Endothelial cell of umbilical vein (primary cell): ENCODE measurements around the gene KRTAP10-6. TPM values are rescaled to one million over a fixed set of nuclear protein-coding genes. Genes with fewer than 3 reads are reported as not detected.
"Not testable (repeated sequence)": the region's sequence is repeated elsewhere in the genome, so short reads cannot be mapped to it uniquely, and the experiment has no call there.

Source experiments
- BruUV-seq: library from RNA; stranded (reverse); fragments of 400-500 nt; replicated peaks from 2 replicates; lab custom pipeline; 2021; lab: Mats Ljungman, UMichigan
- CTCF ChIA-PET: fragments of 300-600, 350-600 bp; sonication (Branson Sonifier 250); formaldehyde crosslinking; loops from one replicate; lab custom pipeline; 2021; ENCODE audit warnings: antibody characterized with exemption, inconsistent platforms; lab: Charles Lee
- POLR2A ChIA-PET: fragments of 300-600, 350-600 bp; sonication (Branson Sonifier 250); formaldehyde crosslinking; loops from one replicate; lab custom pipeline; 2021; ENCODE audit warnings: antibody characterized with exemption, inconsistent platforms; lab: Charles Lee
- DNase-seq: peaks from one replicate; pipeline ENCODE4 v3.0.0-alpha.2; 2011; ENCODE audit warnings: low read depth, low spot score
- FAIRE-seq: peaks from 2 replicates; lab custom pipeline; 2011; peaks lifted over from hg19 to GRCh38; lab: Jason Lieb, UNC
- H2AFZ ChIP-seq: 2 replicates; pipeline ENCODE4 v1.6.0; 2012; ENCODE audit warnings: low read depth, low read length, control low read depth, inconsistent platforms
- H3K27ac ChIP-seq: 2 replicates; pipeline ENCODE4 v1.5.1; 2011; ENCODE audit warnings: low read depth, mild to moderate bottlenecking, control low read depth, low read length, moderate library complexity; ENCODE audit not compliant: insufficient read depth
- H3K27me3 ChIP-seq, 2 experiments: 2 replicates each; pipeline versions ENCODE4 v1.6.0 to v1.6.1; 2011; ENCODE audit warnings: low read length in 2 of 2, mixed read lengths in 1 of 2; ENCODE audit not compliant: control insufficient read depth in 2 of 2, insufficient read depth in 2 of 2
- H3K36me3 ChIP-seq, 2 experiments: 2 replicates in 1 of 2; 3 replicates in 1 of 2; pipeline ENCODE4 v1.5.1; 2011; ENCODE audit warnings: low read length in 2 of 2, mild to moderate bottlenecking in 1 of 2, moderate library complexity in 1 of 2; ENCODE audit not compliant: control insufficient read depth in 2 of 2, insufficient read depth in 2 of 2; ENCODE audit errors: extremely low read depth in 1 of 2
- H3K4me1 ChIP-seq: 3 replicates; pipeline ENCODE4 v1.5.1; 2011; ENCODE audit warnings: mild to moderate bottlenecking, low read length; ENCODE audit not compliant: control insufficient read depth, insufficient read depth; ENCODE audit errors: extremely low read depth
- H3K4me2 ChIP-seq: 2 replicates; pipeline ENCODE4 v1.6.1; 2011; ENCODE audit warnings: low read length, control low read depth, mixed read lengths; ENCODE audit not compliant: insufficient read depth
- H3K4me3 ChIP-seq, 3 experiments: fragments of 200-600 bp in 1 of 3; sonication (generic), shearing (Covaris generic) in 1 of 3; replicated peaks in 1 of 3; 2 replicates each; pipeline ENCODE4 v1.5.1; 2011 to 2016; ENCODE audit warnings: control low read depth in 3 of 3, low read length in 3 of 3, mild to moderate bottlenecking in 2 of 3, inconsistent platforms in 1 of 3, low read depth in 1 of 3, moderate library complexity in 1 of 3; ENCODE audit not compliant: insufficient read depth in 1 of 3
- H3K79me2 ChIP-seq: 2 replicates; pipeline ENCODE4 v1.6.0; 2012; ENCODE audit warnings: low read length, inconsistent platforms; ENCODE audit not compliant: control insufficient read depth, insufficient read depth
- H3K9ac ChIP-seq: replicated peaks from 2 replicates; pipeline ENCODE3; 2011; ENCODE audit warnings: low read length, control low read depth; ENCODE audit not compliant: insufficient read depth; ENCODE audit errors: extremely low read depth
- H3K9me1 ChIP-seq: replicated peaks from 3 replicates; pipeline ENCODE4 v1.6.0; 2011; ENCODE audit warnings: mild to moderate bottlenecking, low read length; ENCODE audit not compliant: control insufficient read depth, insufficient read depth; ENCODE audit errors: extremely low read depth
- H3K9me3 ChIP-seq: replicated peaks from 2 replicates; pipeline ENCODE4 v1.5.1; 2012; ENCODE audit warnings: low read length, inconsistent platforms; ENCODE audit not compliant: control insufficient read depth, insufficient read depth
- H4K20me1 ChIP-seq: replicated peaks from 2 replicates; pipeline ENCODE3; 2011; ENCODE audit warnings: mild to moderate bottlenecking, low read length; ENCODE audit not compliant: control insufficient read depth, insufficient read depth; ENCODE audit errors: extremely low read depth
- EZH2 ChIP-seq: IDR thresholded peaks from 2 replicates; pipeline ENCODE4 v1.6.1; 2012; ENCODE audit warnings: borderline replicate concordance, low read depth, mild to moderate bottlenecking, moderate library complexity, low read length, inconsistent platforms; ENCODE audit not compliant: severe bottlenecking
- FOS ChIP-seq: IDR thresholded peaks from 2 replicates; pipeline ENCODE4 v1.6.1; 2011; ENCODE audit warnings: mild to moderate bottlenecking, low read length, moderate library complexity, borderline replicate concordance; ENCODE audit not compliant: insufficient read depth
- GATA2 ChIP-seq: IDR thresholded peaks from 2 replicates; pipeline ENCODE4 v1.7.0; 2011; ENCODE audit warnings: low read depth, mild to moderate bottlenecking, moderate library complexity, mixed read lengths, low read length; ENCODE audit not compliant: insufficient read length, insufficient read depth
- JUN ChIP-seq: IDR thresholded peaks from 2 replicates; pipeline ENCODE4 v1.6.1; 2011; ENCODE audit warnings: borderline replicate concordance, low read depth; ENCODE audit not compliant: insufficient read length, insufficient read depth
- MYC ChIP-seq: IDR thresholded peaks from one replicate; pipeline ENCODE4 v1.6.1; 2011; ENCODE audit warnings: mild to moderate bottlenecking, low read depth, low read length
- POLR2A ChIP-seq: IDR thresholded peaks from 2 replicates; pipeline ENCODE4 v1.6.1; 2012; ENCODE audit warnings: low read depth, mild to moderate bottlenecking, control low read depth, low read length
- POLR2AphosphoS5 ChIP-seq: IDR thresholded peaks from 2 replicates; pipeline ENCODE4 v1.6.1; 2012; ENCODE audit warnings: low read depth, mild to moderate bottlenecking, control low read depth, low read length, moderate library complexity; ENCODE audit not compliant: insufficient read depth
- dilution Hi-C: fragments of 300-500 bp; cut with MboI; formaldehyde crosslinking; loops from one replicate; pipeline ENCODE4 v1.15.0; 2019; ENCODE audit warnings: low sequenced_read_pairs; ENCODE audit not compliant: extremely low pct_ligation_motif_present
- intact Hi-C: fragments of 100-400 bp; cut with micrococcal nuclease; formaldehyde crosslinking; loops from one replicate; pipeline ENCODE4 v1.10.0; 2022
- polyA plus RNA-seq, 4 experiments: library from polyadenylated mRNA; depleted of rRNA in 3 of 4; stranded (reverse) in 3 of 4; unstranded in 1 of 4; fragments of >200 nt; gene quantifications; 2 replicates each; pipeline versions ENCODE4 v1.2.1 to v1.2.3, GENCODE V29; 2011 to 2012; ENCODE audit warnings: missing spikeins in 1 of 4
- total RNA-seq: library from RNA; stranded (reverse); gene quantifications from 2 replicates; pipeline ENCODE4 v1.2.3, GENCODE V29; 2021
- TF ChIP-seq, protein P1 (sequence below), 2 donors: IDR thresholded peaks; 1 replicate in 1 of 2; 2 replicates in 1 of 2; pipeline ENCODE4 v1.5.1; 2011; ENCODE audit warnings: low read length in 2 of 2, mild to moderate bottlenecking in 2 of 2, moderate library complexity in 2 of 2, control low read depth in 1 of 2, inconsistent platforms in 1 of 2, low read depth in 1 of 2; ENCODE audit not compliant: insufficient read depth in 1 of 2; ENCODE audit errors: extremely low read depth in 1 of 2
- TF ChIP-seq, protein P2 (sequence below): IDR thresholded peaks from 2 replicates; pipeline ENCODE4 v1.6.1; 2011; ENCODE audit not compliant: insufficient read depth, insufficient read length

KRTAP10-6 gene
- total and polyA plus RNA-seq, 2 donors (not counting 3 experiments of a cell fraction or from before 2014, with no cell fraction given), result not detected

DNA sequence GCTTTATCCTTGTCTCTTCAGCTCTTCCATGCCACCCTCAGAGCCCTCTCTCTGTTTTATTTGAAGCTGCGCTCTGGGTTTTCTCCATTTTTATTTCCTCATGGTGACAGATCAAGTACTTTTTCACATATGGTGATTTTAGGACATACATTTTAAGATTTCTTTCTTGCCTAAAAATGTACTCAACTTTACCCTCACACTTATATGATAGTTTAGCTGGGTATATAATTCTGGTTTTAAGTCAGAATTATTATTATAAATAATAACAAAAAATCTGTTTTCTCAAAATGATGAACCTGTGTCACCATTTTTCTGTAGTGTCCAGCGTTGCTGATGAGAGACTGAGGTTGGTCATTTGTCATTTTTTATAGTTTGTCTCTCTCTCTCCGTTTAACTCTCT is 11.1 kb downstream of the KRTAP10-6 start:
- Histone ChIP-seq H3K36me3 (no peaks in the 10 kb centered on the region), H3K4me3 (no peak overlapping the region), H3K9me3 (no peaks in the 10 kb centered on the region), H2AFZ (no peak overlapping the region), H3K4me1 (no peaks in the 10 kb centered on the region), H3K27me3 (peaks cover 3 to 8% of the 10 kb centered on the region in 2 experiments), H3K9me1 (no peaks in the 10 kb centered on the region), H3K79me2 (no peaks in the 10 kb centered on the region), H3K27ac (no peak overlapping the region), H3K4me2 (no peak overlapping the region), H3K9ac (no peak overlapping the region), H4K20me1 (no peaks in the 10 kb centered on the region)
- POLR2A ChIA-PET, result no interaction called here
- FAIRE-seq, result no peak
- intact Hi-C loops, result no loop called here
- CTCF ChIA-PET, result no interaction called here
- no peak for DNase-seq
- dilution Hi-C loops, result no loop called here
- TF ChIP-seq, protein P1, sequence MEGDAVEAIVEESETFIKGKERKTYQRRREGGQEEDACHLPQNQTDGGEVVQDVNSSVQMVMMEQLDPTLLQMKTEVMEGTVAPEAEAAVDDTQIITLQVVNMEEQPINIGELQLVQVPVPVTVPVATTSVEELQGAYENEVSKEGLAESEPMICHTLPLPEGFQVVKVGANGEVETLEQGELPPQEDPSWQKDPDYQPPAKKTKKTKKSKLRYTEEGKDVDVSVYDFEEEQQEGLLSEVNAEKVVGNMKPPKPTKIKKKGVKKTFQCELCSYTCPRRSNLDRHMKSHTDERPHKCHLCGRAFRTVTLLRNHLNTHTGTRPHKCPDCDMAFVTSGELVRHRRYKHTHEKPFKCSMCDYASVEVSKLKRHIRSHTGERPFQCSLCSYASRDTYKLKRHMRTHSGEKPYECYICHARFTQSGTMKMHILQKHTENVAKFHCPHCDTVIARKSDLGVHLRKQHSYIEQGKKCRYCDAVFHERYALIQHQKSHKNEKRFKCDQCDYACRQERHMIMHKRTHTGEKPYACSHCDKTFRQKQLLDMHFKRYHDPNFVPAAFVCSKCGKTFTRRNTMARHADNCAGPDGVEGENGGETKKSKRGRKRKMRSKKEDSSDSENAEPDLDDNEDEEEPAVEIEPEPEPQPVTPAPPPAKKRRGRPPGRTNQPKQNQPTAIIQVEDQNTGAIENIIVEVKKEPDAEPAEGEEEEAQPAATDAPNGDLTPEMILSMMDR (IDR thresholded peaks at IDR 0.05; ENCODE audit: extremely low read depth in 1 of 2, insufficient read depth in 1 of 2, low read depth in 1 of 2, low read length in 2 of 2), result no peak
- TF ChIP-seq GATA2, result no peak
- no peak for TF ChIP-seq POLR2A
- no peak for TF ChIP-seq FOS
- no peak for TF ChIP-seq POLR2AphosphoS5
- no peak for TF ChIP-seq EZH2
- TF ChIP-seq JUN, result no peak
- TF ChIP-seq, protein P2, sequence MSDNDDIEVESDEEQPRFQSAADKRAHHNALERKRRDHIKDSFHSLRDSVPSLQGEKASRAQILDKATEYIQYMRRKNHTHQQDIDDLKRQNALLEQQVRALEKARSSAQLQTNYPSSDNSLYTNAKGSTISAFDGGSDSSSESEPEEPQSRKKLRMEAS, result no peak
- no peak for TF ChIP-seq MYC
- BruUV-seq, result no TSS peak

DNA sequence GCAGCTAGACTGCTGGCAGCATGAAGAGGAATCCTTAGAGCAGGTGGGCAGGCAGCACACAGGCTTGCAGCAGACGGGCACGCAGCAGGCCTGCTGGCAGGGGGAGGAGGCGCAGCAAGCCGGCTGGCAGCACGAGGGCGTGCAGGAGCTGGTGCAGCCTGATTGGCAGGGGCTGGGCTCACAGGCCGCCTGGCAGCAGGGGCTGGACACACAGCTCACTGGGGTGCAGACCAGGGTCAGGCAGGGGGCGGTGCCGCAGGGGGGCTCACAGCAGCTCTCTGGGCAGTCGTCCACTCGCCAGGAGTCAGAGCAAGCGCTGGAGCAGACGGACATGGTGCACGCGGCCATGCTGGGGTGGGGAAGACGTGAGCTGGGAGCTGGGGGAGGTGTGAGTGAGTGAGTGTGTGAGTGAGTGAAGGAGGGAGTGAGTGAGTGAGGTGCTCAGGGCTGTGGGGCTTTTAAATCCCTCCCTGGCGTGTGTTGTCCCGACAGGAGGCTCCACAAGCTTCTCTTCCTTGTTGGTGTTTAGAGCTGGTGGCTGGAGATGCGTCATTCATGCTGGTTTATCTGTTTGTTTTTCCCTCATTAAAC is 12.0 kb downstream of the KRTAP10-6 start, which contains the start of gene KRTAP10-5:
KRTAP10-5 (minus strand) TSS at position 374 of the 591 bp plus-strand sequence; CDS start at position 348, 26 bp downstream.
- H3K4me2 ChIP-seq, H3K9me3 ChIP-seq, H3K9me1 ChIP-seq, POLR2A ChIA-PET, H3K27me3 ChIP-seq, FAIRE-seq, CTCF ChIA-PET, intact Hi-C loops, H4K20me1 ChIP-seq, H3K4me3 ChIP-seq, H3K4me1 ChIP-seq, H3K79me2 ChIP-seq, H3K36me3 ChIP-seq, BruUV-seq, H2AFZ ChIP-seq, DNase-seq, H3K27ac ChIP-seq, H3K9ac ChIP-seq, dilution Hi-C loops: not testable (repeated sequence)
